NCI-H2227 (cell line): ENCODE data around the gene ARHGEF38.
A peak's percentile ranks its signal among the peaks of the same experiment; 100 is the strongest.
"Not testable (repeated sequence)": the region's sequence is repeated elsewhere in the genome, so short reads cannot be mapped to it uniquely, and the experiment has no call there.

Experiments used
- DNase-seq: peaks from one replicate; lab custom pipeline; 2025; ENCODE audit not compliant: unreplicated experiment; lab: John Stamatoyannopoulos, UW

Gene ARHGEF38

GRCh38 chr4:105645440-105645839 lies 93.0 kb downstream of the ARHGEF38 start:
- DNase-seq = no peak

DNA sequence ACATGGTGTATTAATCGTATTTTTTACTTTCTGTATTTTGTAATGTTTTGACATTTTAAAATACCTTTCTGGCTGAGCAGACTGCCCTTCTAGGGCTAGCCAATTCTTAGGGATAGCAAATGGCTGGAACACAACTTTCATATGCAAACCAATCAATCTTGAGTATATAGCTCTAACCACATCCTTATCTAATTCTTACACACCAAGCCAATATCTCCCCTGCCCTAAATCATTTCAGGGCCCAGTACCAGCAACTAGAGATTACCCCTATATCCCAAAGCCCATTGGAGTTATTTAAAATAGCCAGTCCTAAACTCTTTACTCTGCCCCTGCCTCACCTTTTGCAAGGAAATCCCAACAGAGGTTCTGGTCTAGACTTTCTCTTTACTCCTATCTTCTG lies 97.8 kb downstream of the ARHGEF38 start:
- DNase-seq = no peak

DNA sequence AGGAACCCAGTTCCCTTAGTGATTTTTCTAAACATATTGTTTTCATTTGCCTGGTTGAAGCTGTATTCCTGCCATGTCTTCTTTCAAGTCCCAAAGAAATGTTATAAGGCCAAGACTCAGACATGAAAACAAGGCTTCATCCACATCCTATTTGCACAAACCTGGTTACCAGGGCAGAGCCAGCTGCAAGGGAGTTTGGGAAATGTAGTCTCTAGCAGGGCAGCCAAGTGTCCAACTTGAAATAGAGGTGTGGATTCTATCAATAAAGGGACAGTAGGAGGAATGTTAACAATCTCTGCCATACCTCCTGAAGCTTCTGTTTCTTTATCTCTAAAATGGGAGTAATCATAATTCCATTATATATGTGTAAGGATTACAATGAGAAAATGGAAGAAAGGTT lies 99.5 kb downstream of the ARHGEF38 start:
- no peak for DNase-seq

DNA sequence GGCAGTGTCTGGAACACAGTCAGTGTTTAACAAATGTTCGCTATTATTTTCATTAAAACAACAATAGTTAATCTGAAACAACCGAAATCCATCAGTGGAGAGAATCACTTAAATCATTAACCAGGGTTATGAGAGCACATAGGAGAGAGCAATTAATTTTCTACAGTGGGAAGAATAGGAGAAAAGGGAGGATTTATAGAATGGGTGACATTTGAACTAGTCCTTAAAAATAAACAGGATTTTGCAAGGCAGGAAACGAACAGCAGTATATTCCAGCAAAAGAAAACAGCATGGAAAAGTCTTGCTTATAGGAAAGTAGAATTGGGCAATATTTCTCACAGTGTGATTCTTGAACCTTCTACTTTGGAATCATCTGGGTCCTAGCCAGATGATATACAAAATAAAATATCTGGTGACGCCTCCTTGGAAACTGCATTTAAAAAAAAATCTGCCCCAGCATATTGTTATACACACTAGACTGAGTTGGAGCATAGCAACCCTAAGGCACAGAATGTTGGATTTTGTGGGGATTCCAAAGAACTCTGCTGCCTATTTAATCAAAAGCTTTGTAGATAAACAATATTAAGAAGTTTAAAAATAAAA lies 100.0 kb downstream of the ARHGEF38 start:
- no peak for DNase-seq

GRCh38 chr4:105657117-105657765 lies 104.8 kb downstream of the ARHGEF38 start:
- no peak for DNase-seq

DNA sequence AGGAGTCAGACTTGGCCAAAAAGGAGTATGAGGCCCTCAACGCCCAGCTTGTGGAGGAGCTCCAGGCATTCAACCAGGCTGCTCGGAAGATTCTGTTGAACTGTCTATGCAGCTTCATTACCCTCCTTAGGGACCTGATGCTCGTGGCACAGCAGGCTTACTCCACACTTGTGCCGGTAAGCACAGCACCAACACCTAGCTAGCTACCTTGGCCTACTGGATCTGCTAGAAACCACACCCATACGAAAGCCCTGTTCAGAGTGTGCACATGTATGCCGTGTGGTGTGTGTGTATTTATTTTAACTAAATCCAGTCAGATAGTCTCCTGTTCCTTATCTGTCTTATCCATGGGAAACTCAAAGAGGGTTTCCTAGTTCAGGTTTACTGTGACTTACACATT lies 106.8 kb downstream of the ARHGEF38 start:
- DNase-seq = no peak

- DNase-seq = no peak
These were observed 108.6 kb downstream of the ARHGEF38 start for GRCh38 chr4:105661028-105661427.

DNA sequence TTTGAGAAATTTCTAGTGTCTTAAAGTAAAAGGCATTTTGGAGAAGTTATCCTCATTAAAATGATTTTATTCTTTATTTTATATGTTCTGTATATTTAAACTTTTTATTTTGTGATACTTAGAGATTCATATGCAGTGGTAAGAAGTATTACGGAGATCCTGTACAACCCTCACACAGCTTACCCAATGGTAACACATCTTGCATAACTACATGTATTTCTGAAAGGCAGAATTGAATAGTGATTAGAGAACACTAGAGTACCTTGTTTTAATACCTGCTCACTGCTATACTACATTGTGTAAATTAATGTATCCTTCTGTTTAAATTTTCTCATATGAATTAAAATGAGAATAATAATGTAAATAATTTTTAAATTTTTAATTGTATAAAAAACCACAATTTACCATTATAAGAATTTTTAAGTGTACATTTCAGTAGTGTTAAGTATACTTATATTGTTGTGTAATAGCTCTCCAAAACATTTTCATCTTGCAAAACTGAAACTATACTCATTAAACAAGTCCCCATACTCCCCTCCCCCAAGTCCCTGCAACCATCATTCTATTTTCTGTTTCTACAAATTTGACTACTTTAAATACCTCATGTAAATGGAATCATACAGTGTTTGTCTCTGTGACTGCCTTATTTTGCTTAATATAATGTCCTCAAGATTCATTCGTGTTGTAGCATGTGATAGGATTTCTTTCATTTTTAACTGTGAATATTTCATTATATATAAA lies 110.7 kb downstream of the ARHGEF38 start:
- DNase-seq = no peak

GRCh38 chr4:105666693-105667092 lies 114.3 kb downstream of the ARHGEF38 start:
- DNase-seq = peak; percentile 21

DNA sequence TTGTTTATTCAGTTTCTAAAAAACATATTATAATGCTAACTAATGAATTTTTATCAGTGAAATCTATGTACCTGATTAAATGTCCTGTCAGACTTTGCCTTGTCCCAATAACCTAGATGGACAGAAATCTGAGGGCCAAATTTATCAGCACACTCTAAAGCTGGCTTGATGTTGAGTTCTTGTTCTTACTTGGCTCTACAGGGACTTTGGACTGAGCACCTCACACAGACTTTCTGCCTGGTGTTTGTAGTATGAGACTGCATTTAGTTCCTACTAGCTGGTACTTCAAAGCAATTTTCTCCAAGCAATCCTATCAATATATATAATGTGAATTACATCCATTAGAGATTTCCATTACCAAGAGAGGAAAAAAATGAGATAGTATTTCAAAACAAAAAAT lies 118.3 kb downstream of the ARHGEF38 start:
- no peak for DNase-seq

DNA sequence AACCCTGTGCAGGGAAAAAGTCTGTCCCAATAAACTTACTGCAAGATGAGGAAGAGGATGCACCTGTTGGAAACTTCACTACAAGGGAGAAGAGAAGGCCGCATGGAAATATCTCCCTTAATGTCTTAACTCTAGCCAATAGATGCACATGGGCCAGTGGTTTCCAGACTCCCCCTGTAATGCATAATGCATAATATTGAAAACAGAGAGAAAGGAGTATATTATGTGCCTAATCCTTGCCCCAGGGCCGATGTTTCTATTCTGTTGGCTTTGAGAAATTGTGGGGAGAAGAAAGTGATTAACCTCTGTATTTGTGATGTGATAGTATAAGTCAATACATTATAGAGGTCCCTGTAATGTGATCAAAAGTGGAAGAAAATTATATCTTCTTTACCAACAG lies 118.9 kb downstream of the ARHGEF38 start:
- no peak for DNase-seq

- no peak for DNase-seq
These were observed 121.6 kb downstream of the ARHGEF38 start for GRCh38 chr4:105674011-105674410.

- DNase-seq = no peak
These were observed 125.3 kb downstream of the ARHGEF38 start for GRCh38 chr4:105677709-105678108.

DNA sequence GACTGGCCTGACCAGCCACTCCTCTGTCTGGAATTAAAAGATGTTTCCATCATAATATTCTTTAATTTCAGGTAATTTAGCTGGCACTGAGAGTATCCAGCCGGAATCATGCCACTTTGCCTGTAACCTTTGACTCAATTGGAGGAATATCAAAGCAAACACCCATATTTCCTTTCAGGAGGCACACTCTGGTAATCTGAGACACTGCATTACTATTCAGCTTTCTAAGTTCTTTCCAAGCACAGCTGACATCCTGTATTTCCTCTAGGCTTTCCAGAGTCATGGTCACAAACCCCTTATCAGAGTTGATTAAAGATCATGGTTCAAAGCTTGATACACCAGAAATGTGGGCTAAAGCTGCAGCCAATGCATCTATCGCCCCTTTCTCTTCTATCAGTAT lies 126.8 kb downstream of the ARHGEF38 start:
- no peak for DNase-seq

- no peak for DNase-seq
These were observed 130.6 kb downstream of the ARHGEF38 start for GRCh38 chr4:105683038-105683437.

DNA sequence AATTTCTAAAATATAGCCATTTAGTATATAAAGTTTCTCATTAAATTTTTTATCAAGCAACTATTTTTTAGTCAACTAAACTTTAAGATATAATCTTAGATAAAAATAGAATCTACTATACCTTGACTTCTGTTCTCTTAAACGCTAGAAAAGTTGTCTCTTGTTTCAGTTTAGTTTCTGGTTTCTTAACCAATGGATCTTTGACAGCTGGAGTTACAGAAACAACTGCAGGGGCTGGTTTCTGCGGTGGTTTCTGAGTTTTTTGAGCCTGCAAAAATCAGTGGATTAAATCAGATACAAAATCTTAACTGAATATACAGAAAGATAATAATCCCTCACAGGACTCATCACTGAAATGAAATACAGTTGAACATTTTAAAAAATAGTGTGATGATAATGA lies 134.2 kb downstream of the ARHGEF38 start:
- no peak for DNase-seq

DNA sequence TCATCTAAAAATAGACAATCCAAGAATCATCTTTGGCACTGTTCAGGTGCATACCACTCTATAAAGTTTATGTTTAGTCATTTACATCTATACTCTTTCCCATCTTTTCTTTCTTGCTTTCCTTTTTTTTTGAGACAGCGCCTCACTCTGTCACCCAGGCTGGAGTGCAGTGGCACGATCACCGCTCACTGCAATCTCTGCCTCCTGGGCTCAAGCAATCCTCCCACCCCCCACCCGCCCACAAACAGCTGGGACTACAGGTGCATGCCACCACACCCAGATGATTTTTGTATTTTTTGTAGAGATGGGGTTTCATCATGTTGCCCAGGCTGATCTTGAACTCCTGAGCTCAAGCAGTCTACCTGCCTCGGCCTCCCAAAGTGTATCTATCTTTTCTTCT lies 142.4 kb downstream of the ARHGEF38 start:
- DNase-seq = not testable (repeated sequence)

DNA sequence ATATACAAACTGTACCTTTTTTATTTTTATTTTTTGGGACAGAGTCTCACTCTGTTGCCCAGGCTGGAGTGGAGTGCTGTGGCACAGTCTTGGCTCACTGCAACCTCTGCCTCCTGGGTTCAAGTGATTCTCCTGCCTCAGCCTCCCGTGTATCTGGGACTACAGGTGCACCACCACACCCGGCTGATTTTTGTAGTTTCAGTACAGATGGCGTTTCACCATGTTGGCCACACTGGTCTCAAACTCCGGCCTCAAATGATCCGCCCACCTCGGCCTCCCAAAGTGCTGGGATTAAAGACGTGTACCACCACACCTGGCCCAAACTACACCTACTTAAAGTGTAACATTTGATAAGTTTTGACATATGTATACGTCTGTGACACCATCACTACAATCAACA lies 143.4 kb downstream of the ARHGEF38 start:
- not testable (repeated sequence) for DNase-seq

DNA sequence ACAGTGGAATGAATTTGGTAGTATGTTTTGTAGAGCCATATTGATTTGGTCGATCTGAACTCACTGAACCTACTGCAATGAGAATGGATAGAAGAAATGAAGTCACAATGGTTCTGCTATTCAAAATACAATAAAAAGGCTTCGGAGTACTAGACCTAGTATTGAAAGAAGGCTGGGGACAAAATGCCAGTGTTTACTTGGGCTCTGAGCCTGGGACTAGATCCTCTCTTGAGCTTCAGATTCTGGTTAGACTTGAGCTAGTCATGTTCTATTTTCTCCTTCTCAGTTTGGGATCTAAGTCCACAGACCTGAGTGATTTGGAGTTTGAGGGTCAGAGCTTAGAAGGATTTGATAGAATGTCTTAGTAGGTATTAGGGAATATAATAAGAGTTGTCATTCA lies 146.2 kb downstream of the ARHGEF38 start:
- DNase-seq = no peak

- no peak for DNase-seq
These were observed 155.4 kb downstream of the ARHGEF38 start for GRCh38 chr4:105707782-105708180.

GRCh38 chr4:105708181-105709080 lies 156.0 kb downstream of the ARHGEF38 start, which contains the start of the genes GSTCD and INTS12:
TSS of gene GSTCD (plus strand) at chr4:105708784. CDS start at chr4:105717614, 8,830 bp downstream.
TSS of gene INTS12 (minus strand) at chr4:105708689. CDS start at chr4:105700005, 8,684 bp downstream.
- DNase-seq = peak; percentile 93
